Astrocyte of the spinal cord (primary cell): ENCODE measurements around the gene IGSF8.

ENCODE experiments used
- DNase-seq: peaks from one replicate; pipeline ENCODE4 v3.0.0; 2011; ENCODE audit warnings: low read depth, low spot score
- H3K4me3 ChIP-seq: 2 replicates; pipeline ENCODE4 v1.5.1; 2011; ENCODE audit warnings: low read depth, mild to moderate bottlenecking, low read length, moderate library complexity
- in situ Hi-C: cut with HindIII; loops from 2 replicates; pipeline ENCODE4 v1.10.0; 2017; ENCODE audit warnings: low sequenced_read_pairs
- TF ChIP-seq, protein P1 (sequence below): IDR thresholded peaks from 2 replicates; pipeline ENCODE4 v1.5.1; 2012; ENCODE audit warnings: low read depth, mild to moderate bottlenecking, low read length, inconsistent platforms

Gene IGSF8

DNA sequence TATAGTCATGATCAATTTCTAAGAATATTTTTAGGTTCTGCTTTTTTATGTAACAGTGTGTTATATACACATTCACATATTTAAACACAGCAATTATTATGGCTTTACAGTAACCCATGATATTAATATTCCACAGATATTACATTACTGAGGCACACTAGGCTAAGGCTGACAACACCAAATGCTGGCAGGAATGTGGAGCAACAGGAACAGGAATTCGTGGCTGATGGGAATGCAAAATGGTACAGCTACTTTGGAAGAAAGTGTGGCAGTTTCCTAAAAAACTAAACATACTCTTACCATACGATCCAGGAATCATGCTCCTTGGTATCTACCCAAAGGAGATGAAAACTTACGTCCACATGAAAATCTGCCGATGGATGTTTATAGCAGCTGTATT lies 19.0 kb downstream of the IGSF8 start:
- TF ChIP-seq, protein P1, sequence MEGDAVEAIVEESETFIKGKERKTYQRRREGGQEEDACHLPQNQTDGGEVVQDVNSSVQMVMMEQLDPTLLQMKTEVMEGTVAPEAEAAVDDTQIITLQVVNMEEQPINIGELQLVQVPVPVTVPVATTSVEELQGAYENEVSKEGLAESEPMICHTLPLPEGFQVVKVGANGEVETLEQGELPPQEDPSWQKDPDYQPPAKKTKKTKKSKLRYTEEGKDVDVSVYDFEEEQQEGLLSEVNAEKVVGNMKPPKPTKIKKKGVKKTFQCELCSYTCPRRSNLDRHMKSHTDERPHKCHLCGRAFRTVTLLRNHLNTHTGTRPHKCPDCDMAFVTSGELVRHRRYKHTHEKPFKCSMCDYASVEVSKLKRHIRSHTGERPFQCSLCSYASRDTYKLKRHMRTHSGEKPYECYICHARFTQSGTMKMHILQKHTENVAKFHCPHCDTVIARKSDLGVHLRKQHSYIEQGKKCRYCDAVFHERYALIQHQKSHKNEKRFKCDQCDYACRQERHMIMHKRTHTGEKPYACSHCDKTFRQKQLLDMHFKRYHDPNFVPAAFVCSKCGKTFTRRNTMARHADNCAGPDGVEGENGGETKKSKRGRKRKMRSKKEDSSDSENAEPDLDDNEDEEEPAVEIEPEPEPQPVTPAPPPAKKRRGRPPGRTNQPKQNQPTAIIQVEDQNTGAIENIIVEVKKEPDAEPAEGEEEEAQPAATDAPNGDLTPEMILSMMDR = no peak
- no peak for DNase-seq
- in situ Hi-C loops = no loop called here
- no peak overlapping the region for H3K4me3 ChIP-seq

- TF ChIP-seq, protein P1 = peak; percentile 82
- no peak for DNase-seq
- no peak overlapping the region for H3K4me3 ChIP-seq
- in situ Hi-C loops = no loop called here
Measured at GRCh38 chr1:160078512-160079195, 19.8 kb downstream of the IGSF8 start.

DNA sequence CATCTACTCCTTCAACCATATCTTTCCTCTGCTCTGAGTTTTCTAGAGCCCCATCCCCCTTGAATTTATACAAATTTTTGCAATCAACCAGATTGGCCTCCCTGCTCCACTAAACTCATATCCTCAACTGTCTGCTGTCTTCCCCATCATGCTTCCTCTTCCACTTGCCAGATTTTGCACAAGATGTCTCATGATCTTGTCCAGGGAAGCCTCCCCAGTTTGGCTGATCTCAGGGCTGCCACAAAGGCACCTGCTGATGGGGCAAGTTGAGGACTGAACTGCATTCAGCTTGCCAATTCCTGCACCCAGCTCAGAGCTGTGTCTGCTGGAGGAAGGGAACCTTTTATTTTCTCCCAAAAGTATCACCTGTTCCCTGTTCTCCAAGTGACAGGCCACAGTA lies 20.9 kb downstream of the IGSF8 start:
- no peak overlapping the region for H3K4me3 ChIP-seq
- TF ChIP-seq, protein P1 = no peak
- in situ Hi-C loops = no loop called here
- DNase-seq = no peak

- TF ChIP-seq, protein P1 = no peak
- in situ Hi-C loops = no loop called here
- peak; percentile 34 for DNase-seq
- H3K4me3 ChIP-seq = no peak overlapping the region
Measured at GRCh38 chr1:160076295-160076694, 22.1 kb downstream of the IGSF8 start.

DNA sequence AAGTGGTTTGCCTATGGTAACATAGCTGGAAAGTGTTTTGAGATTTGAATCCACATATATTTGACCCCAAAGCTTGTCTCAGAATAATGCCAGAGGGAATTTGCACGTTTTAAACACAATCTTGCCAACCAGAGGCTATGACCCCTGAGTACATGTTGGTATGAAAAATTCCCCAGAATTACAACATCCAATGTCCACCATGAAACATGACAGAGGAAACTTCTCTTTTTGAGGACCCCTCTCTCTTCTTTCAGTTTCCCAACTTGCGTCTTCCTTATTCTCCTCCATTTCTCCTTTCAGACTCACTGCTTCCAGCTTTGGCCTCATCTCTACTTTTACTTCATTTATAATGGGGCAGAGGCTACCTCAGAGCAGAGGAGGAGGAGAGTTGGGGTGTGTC lies 22.6 kb downstream of the IGSF8 start:
- TF ChIP-seq, protein P1 = no peak
- no peak for DNase-seq
- in situ Hi-C loops = no loop called here
- H3K4me3 ChIP-seq = no peak overlapping the region

DNA sequence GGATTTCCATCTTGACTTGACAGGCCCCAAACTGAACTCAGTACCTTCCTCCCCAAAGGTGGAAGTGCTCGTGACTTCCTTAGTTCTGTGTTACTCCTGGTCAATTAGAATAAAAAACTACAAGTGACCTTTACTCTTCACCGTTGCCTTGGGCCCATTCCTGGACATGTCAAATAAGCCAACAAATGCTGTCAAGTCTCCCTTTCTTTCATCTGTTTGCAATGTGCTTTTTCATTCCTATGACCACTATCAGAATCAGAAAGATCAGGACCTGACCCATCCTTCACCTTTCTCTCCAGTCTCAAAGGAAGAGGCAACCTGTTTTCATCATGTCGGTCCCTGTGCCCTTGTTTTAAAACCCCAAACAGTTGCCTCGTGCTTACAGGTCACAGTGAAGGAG lies 23.6 kb downstream of the IGSF8 start:
- no peak for DNase-seq
- TF ChIP-seq, protein P1 = no peak
- in situ Hi-C loops = no loop called here
- H3K4me3 ChIP-seq = no peak overlapping the region

DNA sequence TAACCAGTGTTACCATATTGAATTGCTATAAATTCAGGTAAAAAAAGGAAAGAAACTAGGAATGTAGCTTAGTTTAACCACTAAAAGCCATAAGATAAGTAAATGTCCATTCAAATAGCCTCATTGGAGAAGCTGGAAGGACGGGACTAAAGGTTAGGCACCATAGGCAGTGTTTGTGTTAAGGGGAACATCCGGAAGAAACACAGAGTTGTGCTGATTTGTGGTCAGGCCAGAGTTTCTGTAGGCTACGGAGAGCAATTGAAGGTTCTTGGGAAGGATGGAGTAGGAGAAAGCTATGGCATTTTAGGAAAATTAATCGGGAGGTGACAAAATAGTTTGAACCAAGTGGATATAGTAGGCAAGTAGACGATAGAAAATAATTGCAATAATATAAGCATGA lies 27.1 kb downstream of the IGSF8 start:
- TF ChIP-seq, protein P1 = no peak
- H3K4me3 ChIP-seq = no peak overlapping the region
- DNase-seq = no peak
- in situ Hi-C loops = no loop called here
